Mucosa of descending colon (tissue), 3 donors: Measurements from ENCODE around the gene PPP6R3. TPM values are rescaled to one million over a fixed set of nuclear protein-coding genes. Genes with fewer than 3 reads are reported as not detected.

Experiments
- ATAC-seq: fragments of 200-7000 bp; cut with Tn5 transposase; one replicate; pipeline ENCODE4 v1.9.1; 2020; ENCODE audit warnings: mild to moderate bottlenecking, moderate library complexity
- DNase-seq, 3 donors: peaks; one replicate each; pipeline ENCODE4 v3.0.0-alpha.2; 2020
- H3K36me3 ChIP-seq: fragments of 200-600 bp; one replicate; pipeline ENCODE4 v1.8.0; 2021; ENCODE audit warnings: low read depth, mild to moderate bottlenecking
- H3K4me1 ChIP-seq: fragments of 200-600 bp; one replicate; pipeline ENCODE4 v1.8.0; 2021; ENCODE audit warnings: low read depth, mild to moderate bottlenecking
- H3K4me3 ChIP-seq: fragments of 200-600 bp; one replicate; pipeline ENCODE4 v1.8.0; 2021; ENCODE audit warnings: mild to moderate bottlenecking
- H3K9me3 ChIP-seq: fragments of 200-600 bp; one replicate; pipeline ENCODE4 v1.8.0; 2021; ENCODE audit warnings: mild to moderate bottlenecking
- intact Hi-C, 2 donors: fragments of 100-400 bp; cut with DNase I in 1 of 2; cut with micrococcal nuclease in 1 of 2; formaldehyde crosslinking; loops; one replicate each; pipeline versions ENCODE4 v1.11.0 to v1.11.1; 2022; cut with DNase I, micrococcal nuclease
- total RNA-seq, 3 donors: library from RNA; stranded (reverse); fragmentation: NEBNext Ultra II Directional in 2 of 3; extraction: Animal tissue kit (Norgen Biotek cat#: 25700) in 2 of 3; gene quantifications; one replicate each; pipeline versions ENCODE4 v1.2.1 to v1.2.4, GENCODE V29; 2021 to 2023
- TF ChIP-seq, protein P1 (sequence below): fragments of 200-600 bp; IDR thresholded peaks from one replicate; pipeline ENCODE4 v1.8.0; 2022; ENCODE audit warnings: antibody characterized with exemption, mild to moderate bottlenecking
- donor health status: DM: no; HTN: no; CAD: no; lungs with moderate emphysema.
- donor health status: DM: no; HTN: no; CAD: no.
- donor health status: DM: no; HTN: yes; CAD: no.

PPP6R3 gene
- total RNA-seq, 3 donors from 2014 or later: 107 to 141 (median 115) TPM

DNA sequence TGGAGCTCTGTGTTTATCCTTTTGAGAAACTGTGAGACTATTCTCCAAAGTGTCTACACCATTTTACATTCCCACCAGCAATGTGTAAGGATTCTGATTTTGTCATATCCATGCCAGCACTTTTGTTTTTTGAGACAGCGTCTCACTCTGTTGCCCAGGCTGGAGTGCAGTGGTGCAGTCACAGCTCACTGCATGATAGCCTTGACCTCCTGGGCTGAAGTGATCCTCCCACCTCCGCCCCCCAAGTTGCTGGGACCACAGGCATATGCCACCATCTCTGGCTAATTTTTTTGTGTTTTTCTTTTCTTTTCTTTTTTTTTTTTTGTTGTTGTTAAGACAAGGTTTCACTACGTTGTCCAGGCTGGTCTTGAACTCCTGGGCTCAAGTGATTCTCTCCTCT lies 35.3 kb downstream of the PPP6R3 start:
- DNase-seq (no peak), ATAC-seq (no peak)
- peaks cover 21% of the 10 kb centered on the region for H3K4me1 ChIP-seq
- intact Hi-C loops: no loop called here
- TF ChIP-seq, protein P1, sequence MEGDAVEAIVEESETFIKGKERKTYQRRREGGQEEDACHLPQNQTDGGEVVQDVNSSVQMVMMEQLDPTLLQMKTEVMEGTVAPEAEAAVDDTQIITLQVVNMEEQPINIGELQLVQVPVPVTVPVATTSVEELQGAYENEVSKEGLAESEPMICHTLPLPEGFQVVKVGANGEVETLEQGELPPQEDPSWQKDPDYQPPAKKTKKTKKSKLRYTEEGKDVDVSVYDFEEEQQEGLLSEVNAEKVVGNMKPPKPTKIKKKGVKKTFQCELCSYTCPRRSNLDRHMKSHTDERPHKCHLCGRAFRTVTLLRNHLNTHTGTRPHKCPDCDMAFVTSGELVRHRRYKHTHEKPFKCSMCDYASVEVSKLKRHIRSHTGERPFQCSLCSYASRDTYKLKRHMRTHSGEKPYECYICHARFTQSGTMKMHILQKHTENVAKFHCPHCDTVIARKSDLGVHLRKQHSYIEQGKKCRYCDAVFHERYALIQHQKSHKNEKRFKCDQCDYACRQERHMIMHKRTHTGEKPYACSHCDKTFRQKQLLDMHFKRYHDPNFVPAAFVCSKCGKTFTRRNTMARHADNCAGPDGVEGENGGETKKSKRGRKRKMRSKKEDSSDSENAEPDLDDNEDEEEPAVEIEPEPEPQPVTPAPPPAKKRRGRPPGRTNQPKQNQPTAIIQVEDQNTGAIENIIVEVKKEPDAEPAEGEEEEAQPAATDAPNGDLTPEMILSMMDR: no peak
- H3K9me3 ChIP-seq: no peaks in the 10 kb centered on the region
- H3K4me3 ChIP-seq: no peak overlapping the region
- no peaks in the 10 kb centered on the region for H3K36me3 ChIP-seq

DNA sequence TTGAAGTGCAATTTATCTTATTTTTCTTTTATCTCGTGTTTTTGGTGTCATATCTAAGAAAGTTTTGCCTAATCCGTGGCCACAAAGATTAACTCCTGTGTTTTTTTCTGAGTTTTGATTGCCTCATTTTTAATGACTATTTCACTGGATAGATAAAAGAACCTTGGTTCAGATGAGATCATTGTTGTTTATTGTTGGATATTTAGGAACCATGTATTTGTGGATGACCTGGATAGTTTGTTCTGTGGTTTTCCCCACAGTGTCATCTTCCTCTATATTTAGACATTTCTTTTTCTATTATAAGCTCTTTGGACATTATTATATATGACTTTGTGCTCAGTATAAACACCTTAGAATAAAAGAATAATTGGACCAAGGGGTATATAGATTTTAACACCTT lies 37.2 kb downstream of the PPP6R3 start:
- DNase-seq (no peak), ATAC-seq (no peak)
- Histone ChIP-seq H3K4me1 (peaks cover 21% of the 10 kb centered on the region), H3K36me3 (no peaks in the 10 kb centered on the region), H3K9me3 (no peaks in the 10 kb centered on the region), H3K4me3 (no peak overlapping the region)
- intact Hi-C loops: no loop called here
- TF ChIP-seq, protein P1: no peak

DNA sequence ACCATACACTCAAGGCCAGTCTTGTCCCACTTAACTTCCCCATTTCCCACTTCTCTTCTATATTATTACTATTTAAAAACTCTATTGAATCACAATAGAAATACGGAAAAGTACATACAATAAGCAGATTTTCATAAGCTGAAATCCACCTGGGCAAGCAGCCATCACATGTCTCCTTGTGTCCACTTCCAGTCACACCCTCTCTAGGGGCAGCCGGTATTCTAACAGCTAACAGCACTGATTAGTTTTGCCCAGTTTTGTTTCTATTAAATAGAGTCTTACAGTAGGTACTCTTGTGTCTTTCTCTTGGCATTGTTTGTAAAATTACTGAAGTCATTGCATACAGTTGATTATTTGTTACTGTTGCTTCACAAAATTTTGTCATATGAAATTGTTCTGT lies 37.8 kb downstream of the PPP6R3 start:
- Histone ChIP-seq H3K36me3 (no peaks in the 10 kb centered on the region), H3K4me3 (no peak overlapping the region), H3K9me3 (no peaks in the 10 kb centered on the region), H3K4me1 (peaks cover 21% of the 10 kb centered on the region)
- TF ChIP-seq, protein P1: no peak
- intact Hi-C loops: no loop called here
- ATAC-seq (peak; percentile 68), DNase-seq (peak in 1 of 3 donors; percentile 28)

DNA sequence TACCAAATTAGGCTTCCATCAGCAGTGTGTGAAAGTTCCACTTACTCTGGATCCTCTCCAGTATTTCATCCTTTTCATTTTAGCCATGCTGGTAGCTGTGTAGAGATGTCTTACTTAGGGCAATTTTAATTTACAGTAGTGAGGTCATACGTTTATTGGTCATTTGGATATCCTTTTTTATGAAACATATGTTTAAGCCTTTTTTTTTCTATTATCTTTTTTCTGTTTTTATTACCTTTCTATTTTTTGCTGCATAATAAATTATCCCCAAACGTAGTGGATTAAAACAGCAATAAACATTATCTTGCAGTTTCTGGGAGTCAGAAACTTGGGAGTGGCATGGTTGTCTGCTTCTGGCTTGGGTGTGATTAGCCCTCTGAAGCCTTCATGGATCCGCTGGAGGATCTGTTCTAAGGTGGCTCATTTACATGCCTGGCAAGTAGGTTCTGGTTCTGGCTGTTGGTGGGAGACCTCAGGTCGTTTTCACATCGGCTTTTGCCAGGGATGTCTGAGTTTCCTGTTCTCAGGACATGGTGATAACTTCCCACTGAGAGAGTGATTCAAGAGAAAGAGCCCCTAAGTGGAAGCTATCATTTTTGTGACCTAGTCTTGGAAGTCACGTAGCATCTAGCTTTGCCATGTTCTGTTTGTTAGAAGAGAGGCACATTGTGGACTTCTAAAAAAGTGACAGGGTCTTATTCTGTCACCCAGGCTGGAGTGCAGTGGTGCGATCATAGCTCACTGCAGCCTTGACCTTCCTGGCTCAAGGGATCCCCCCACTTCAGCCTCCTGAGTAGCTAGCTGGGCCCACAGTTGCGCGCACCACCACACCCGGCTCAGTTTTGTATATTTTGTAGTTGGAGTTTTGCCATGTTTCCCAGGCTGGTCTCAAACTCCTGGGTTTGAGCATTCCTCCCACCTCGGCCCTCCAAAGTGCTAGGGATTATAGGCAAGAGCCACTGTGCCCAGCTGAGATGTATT lies 38.6 kb downstream of the PPP6R3 start:
- intact Hi-C loops: no loop called here
- Histone ChIP-seq H3K36me3 (no peaks in the 10 kb centered on the region), H3K4me1 (peaks cover 21% of the 10 kb centered on the region), H3K9me3 (no peaks in the 10 kb centered on the region), H3K4me3 (no peak overlapping the region)
- DNase-seq (no peak), ATAC-seq (peak; percentile 37)
- TF ChIP-seq, protein P1: no peak

DNA sequence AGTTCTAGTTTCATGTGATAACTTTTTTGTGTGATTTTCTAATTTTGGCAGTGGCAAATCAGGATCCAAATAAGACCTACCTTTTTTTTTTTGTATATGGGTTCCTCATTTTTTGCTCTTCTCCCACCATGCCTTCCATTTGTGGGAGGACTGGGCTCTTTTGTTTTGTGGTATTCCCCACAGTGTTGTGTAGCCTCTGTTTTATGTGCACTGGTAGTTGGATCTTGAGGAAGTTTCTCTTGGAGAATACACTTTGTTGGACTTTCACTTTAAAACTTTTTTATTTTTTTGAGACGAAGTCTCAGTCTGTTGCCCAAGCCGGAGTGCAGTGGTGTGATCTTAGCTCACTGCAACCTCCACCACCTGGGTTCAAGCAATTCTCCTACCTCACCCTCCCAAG lies 39.7 kb downstream of the PPP6R3 start:
- TF ChIP-seq, protein P1: no peak
- Histone ChIP-seq H3K36me3 (no peaks in the 10 kb centered on the region), H3K9me3 (no peaks in the 10 kb centered on the region), H3K4me3 (no peak overlapping the region), H3K4me1 (peaks cover 23% of the 10 kb centered on the region)
- ATAC-seq (no peak), DNase-seq (no peak)
- intact Hi-C loops: no loop called here
